ENCODE results near the gene PCK2. TPM values are rescaled to one million over a fixed set of nuclear protein-coding genes. Genes with fewer than 3 reads are reported as not detected.

The PCK2 gene
- total and polyA plus RNA-seq, 2 of the 13 experiments (the other 11 are each of a cell fraction or from before 2014, with no cell fraction given): 129 to 272 TPM

DNA sequence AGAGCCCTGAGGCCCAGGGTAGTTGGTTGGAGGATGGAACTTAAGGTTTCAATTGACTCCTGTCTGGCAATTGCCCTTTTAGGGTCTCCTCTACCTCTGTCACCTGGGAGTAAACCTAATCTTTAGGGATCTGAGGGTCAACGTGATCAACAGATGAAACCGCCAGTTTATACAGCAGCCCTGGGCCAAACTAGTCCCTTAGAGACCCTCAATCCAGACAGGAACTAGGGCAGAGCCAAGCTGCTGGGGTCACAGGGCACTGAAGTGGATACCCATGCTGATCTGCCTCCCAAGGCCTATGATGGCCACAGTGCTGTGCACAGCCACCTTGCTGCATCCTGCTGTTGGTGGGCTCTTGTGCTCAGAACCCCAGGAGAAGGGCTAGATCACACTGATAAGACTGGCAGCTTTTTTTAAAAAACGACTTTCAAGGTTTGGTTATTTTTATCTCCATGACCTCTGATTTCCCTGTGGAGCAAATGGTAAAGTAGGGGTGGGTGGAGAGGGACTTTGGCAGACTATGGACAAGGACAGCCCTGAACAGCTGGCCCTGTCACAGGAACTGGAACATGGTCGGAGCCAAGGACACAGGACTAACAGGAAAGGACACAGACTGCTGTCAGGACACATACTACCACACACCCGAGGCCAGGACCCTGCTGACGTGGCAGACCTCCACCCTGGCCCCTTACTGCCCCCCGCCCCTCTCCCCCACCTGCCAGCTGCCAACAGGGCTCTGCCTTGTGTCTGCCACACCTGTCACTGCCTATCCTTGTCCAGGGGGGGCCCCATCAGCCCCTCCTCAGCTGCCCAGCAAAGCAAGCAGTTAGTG is 36.8 kb downstream of the PCK2 start (continued):
- TF ChIP-seq MBD4 (IDR thresholded peaks at IDR 0.05; ENCODE audit: borderline replicate concordance, low read length): no peak
- TF ChIP-seq ATM (IDR thresholded peaks at IDR 0.05; ENCODE audit: borderline replicate concordance): no peak
- TF ChIP-seq SOX13 (IDR thresholded peaks at IDR 0.05): no peak
- peak in 1 of 2 experiments; percentile 53; a peak in 1 of 4 replicates for TF ChIP-seq SOX13 (CRISPR knock-in tag; conservative IDR thresholded peaks at IDR 0.05 in 1 of 2, IDR thresholded peaks at IDR 0.05 in 1 of 2)
- TF ChIP-seq, protein P1, sequence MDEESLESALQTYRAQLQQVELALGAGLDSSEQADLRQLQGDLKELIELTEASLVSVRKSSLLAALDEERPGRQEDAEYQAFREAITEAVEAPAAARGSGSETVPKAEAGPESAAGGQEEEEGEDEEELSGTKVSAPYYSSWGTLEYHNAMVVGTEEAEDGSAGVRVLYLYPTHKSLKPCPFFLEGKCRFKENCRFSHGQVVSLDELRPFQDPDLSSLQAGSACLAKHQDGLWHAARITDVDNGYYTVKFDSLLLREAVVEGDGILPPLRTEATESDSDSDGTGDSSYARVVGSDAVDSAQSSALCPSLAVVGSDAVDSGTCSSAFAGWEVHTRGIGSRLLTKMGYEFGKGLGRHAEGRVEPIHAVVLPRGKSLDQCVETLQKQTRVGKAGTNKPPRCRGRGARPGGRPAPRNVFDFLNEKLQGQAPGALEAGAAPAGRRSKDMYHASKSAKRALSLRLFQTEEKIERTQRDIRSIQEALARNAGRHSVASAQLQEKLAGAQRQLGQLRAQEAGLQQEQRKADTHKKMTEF (CRISPR knock-in tag; IDR thresholded peaks at IDR 0.05): peak; percentile 77; the same call in 1 of the 2 replicates
- no peak for TF ChIP-seq CBFB (CRISPR knock-in tag; IDR thresholded peaks at IDR 0.05)
- TF ChIP-seq ZNF260 (CRISPR knock-in tag; IDR thresholded peaks at IDR 0.05; ENCODE audit: borderline replicate concordance, low read depth): 0 out of 2 replicates have a peak, but pooled peaks have one; percentile 69
- TF ChIP-seq, protein P2, sequence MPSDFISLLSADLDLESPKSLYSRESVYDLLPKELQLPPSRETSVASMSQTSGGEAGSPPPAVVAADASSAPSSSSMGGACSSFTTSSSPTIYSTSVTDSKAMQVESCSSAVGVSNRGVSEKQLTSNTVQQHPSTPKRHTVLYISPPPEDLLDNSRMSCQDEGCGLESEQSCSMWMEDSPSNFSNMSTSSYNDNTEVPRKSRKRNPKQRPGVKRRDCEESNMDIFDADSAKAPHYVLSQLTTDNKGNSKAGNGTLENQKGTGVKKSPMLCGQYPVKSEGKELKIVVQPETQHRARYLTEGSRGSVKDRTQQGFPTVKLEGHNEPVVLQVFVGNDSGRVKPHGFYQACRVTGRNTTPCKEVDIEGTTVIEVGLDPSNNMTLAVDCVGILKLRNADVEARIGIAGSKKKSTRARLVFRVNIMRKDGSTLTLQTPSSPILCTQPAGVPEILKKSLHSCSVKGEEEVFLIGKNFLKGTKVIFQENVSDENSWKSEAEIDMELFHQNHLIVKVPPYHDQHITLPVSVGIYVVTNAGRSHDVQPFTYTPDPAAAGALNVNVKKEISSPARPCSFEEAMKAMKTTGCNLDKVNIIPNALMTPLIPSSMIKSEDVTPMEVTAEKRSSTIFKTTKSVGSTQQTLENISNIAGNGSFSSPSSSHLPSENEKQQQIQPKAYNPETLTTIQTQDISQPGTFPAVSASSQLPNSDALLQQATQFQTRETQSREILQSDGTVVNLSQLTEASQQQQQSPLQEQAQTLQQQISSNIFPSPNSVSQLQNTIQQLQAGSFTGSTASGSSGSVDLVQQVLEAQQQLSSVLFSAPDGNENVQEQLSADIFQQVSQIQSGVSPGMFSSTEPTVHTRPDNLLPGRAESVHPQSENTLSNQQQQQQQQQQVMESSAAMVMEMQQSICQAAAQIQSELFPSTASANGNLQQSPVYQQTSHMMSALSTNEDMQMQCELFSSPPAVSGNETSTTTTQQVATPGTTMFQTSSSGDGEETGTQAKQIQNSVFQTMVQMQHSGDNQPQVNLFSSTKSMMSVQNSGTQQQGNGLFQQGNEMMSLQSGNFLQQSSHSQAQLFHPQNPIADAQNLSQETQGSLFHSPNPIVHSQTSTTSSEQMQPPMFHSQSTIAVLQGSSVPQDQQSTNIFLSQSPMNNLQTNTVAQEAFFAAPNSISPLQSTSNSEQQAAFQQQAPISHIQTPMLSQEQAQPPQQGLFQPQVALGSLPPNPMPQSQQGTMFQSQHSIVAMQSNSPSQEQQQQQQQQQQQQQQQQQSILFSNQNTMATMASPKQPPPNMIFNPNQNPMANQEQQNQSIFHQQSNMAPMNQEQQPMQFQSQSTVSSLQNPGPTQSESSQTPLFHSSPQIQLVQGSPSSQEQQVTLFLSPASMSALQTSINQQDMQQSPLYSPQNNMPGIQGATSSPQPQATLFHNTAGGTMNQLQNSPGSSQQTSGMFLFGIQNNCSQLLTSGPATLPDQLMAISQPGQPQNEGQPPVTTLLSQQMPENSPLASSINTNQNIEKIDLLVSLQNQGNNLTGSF (CRISPR knock-in tag; IDR thresholded peaks at IDR 0.05): no peak
- no peak for TF ChIP-seq SALL2 (CRISPR knock-in tag; IDR thresholded peaks at IDR 0.05)
- TF ChIP-seq ZNF75D (CRISPR knock-in tag; IDR thresholded peaks at IDR 0.05; ENCODE audit: borderline replicate concordance): no peak
- no peak for TF ChIP-seq ZNF543 (CRISPR knock-in tag; IDR thresholded peaks at IDR 0.05)
- TF ChIP-seq RFX1 (IDR thresholded peaks at IDR 0.05): no peak
- TF ChIP-seq CC2D1A (CRISPR knock-in tag; IDR thresholded peaks at IDR 0.05): no peak
- TF ChIP-seq, protein P3, sequence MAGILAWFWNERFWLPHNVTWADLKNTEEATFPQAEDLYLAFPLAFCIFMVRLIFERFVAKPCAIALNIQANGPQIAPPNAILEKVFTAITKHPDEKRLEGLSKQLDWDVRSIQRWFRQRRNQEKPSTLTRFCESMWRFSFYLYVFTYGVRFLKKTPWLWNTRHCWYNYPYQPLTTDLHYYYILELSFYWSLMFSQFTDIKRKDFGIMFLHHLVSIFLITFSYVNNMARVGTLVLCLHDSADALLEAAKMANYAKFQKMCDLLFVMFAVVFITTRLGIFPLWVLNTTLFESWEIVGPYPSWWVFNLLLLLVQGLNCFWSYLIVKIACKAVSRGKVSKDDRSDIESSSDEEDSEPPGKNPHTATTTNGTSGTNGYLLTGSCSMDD (CRISPR knock-in tag; IDR thresholded peaks at IDR 0.05): no peak
- peak; percentile 56; the same call in 1 of the 2 replicates for TF ChIP-seq YEATS4 (CRISPR knock-in tag; IDR thresholded peaks at IDR 0.05; ENCODE audit: borderline replicate concordance)
- no peak for TF ChIP-seq ZBTB8A (CRISPR knock-in tag; IDR thresholded peaks at IDR 0.05; ENCODE audit: borderline replicate concordance, low read depth)
- no peak for TF ChIP-seq CEBPB (IDR thresholded peaks at IDR 0.05; ENCODE audit: borderline replicate concordance, low read depth, low read length)
- TF ChIP-seq, protein P4, sequence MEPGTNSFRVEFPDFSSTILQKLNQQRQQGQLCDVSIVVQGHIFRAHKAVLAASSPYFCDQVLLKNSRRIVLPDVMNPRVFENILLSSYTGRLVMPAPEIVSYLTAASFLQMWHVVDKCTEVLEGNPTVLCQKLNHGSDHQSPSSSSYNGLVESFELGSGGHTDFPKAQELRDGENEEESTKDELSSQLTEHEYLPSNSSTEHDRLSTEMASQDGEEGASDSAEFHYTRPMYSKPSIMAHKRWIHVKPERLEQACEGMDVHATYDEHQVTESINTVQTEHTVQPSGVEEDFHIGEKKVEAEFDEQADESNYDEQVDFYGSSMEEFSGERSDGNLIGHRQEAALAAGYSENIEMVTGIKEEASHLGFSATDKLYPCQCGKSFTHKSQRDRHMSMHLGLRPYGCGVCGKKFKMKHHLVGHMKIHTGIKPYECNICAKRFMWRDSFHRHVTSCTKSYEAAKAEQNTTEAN (CRISPR knock-in tag; conservative IDR thresholded peaks at IDR 0.05): no peak; the same call in 1 of the 2 replicates
- no peak for TF ChIP-seq ZNF253 (CRISPR knock-in tag; IDR thresholded peaks at IDR 0.05; ENCODE audit: borderline replicate concordance)
- peak; percentile 59; the same call in 1 of the 2 replicates for TF ChIP-seq MTA1 (CRISPR knock-in tag; IDR thresholded peaks at IDR 0.05; ENCODE audit: borderline replicate concordance)
- TF ChIP-seq ARNTL (CRISPR knock-in tag; IDR thresholded peaks at IDR 0.05): 0 out of 2 replicates have a peak, but pooled peaks have one; percentile 21
